Measurements from ENCODE around the gene EIF4B. TPM values are rescaled to one million over a fixed set of nuclear protein-coding genes. Genes with fewer than 3 reads are reported as not detected.
"Not testable (repeated sequence)": the region's sequence is repeated elsewhere in the genome, so short reads cannot be mapped to it uniquely, and the experiment has no call there.

EIF4B gene
- total RNA-seq, 1 donor from 2014 or later: 473 TPM

GRCh38 chr12:53007343-53007742 lies 1.1 kb downstream of the EIF4B start:
- H3K27me3 Mint-ChIP-seq (ENCODE audit: insufficient read depth): peaks cover 2% of the 10 kb centered on the region
- DNase-seq (ENCODE audit: low spot score): no peak
- H3K4me1 Mint-ChIP-seq (ENCODE audit: low read depth): peaks cover 44% of the 10 kb centered on the region
- peaks cover 28% of the 10 kb centered on the region for H3K36me3 Mint-ChIP-seq (ENCODE audit: low read depth)
- peak overlapping the region; percentile 95 for H3K4me3 Mint-ChIP-seq
- no peaks in the 10 kb centered on the region for H3K9me3 Mint-ChIP-seq
- intact Hi-C loops (cut with micrococcal nuclease): loop anchor here (2.0 to 10.0 kb wide), 5 partner anchors 200 to 1183 kb away; partner anchors contain the start of genes ATP5MC2, CISTR and ITGB7
- peak overlapping the region; percentile 97 for H3K27ac Mint-ChIP-seq

DNA sequence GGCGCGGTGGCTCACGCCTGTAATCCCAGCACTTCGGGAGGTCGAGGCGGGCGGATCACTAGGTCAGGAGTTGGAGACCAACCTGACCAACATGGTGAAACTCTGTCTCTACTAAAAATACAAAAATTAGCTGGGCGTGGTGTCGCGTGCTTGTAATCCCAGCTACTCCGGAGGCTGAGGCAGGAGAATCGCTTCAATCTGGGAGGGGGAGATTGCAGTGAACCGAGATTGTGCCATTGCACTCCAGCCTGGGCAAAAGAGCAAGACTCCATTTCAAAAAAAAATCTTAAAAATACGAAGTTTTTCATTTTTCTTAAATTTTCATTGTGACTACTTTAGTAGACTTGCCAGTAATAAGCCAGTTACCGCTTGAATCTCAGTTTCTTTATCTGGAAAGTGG lies 2.5 kb downstream of the EIF4B start:
- H3K27me3 Mint-ChIP-seq (ENCODE audit: insufficient read depth); H3K9me3 Mint-ChIP-seq; DNase-seq (ENCODE audit: low spot score): not testable (repeated sequence)
- H3K4me1 Mint-ChIP-seq (ENCODE audit: low read depth): peaks cover 44% of the 10 kb centered on the region
- peak overlapping the region; percentile 68 for H3K27ac Mint-ChIP-seq
- H3K4me3 Mint-ChIP-seq: peak overlapping the region; percentile 95
- H3K36me3 Mint-ChIP-seq (ENCODE audit: low read depth): peaks cover 31% of the 10 kb centered on the region
- intact Hi-C loops (cut with micrococcal nuclease): loop anchor here (5.0 to 10.0 kb wide), 4 partner anchors 199 to 1184 kb away; partner anchors contain the start of genes CISTR and ITGB7

DNA sequence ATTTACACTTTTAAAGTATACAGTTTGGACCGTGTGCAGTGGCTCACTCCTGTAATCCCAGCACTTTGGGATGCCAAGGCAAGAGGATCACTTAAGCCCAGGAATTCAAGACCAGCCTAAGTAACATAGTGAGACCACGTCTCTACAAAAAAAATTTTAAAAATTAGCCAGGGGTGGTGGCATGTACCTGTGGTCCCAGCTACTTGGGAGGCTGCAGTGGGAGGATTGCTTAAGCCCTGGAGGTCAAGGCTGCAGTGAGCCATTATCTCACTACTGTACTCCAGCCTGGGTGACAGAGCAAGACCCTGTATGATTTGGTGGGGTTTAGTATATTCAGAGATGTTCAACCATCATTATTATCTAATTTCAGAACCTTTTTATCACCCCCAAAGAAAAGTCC lies 4.7 kb downstream of the EIF4B start:
- H3K9me3 Mint-ChIP-seq: no peaks in the 10 kb centered on the region
- intact Hi-C loops (cut with micrococcal nuclease): loop anchor here (2.0 kb wide), 1 partner anchor 16 kb away; no protein-coding TSS in a partner anchor
- peaks cover 38% of the 10 kb centered on the region for H3K36me3 Mint-ChIP-seq (ENCODE audit: low read depth)
- H3K4me3 Mint-ChIP-seq: no peak overlapping the region
- peaks cover 49% of the 10 kb centered on the region for H3K4me1 Mint-ChIP-seq (ENCODE audit: low read depth)
- no peaks in the 10 kb centered on the region for H3K27me3 Mint-ChIP-seq (ENCODE audit: insufficient read depth)
- no peak overlapping the region for H3K27ac Mint-ChIP-seq
- no peak for DNase-seq (ENCODE audit: low spot score)

GRCh38 chr12:53011889-53012288 lies 5.6 kb downstream of the EIF4B start:
- no peak overlapping the region for H3K27ac Mint-ChIP-seq
- intact Hi-C loops (cut with micrococcal nuclease): loop anchor here (2.0 kb wide), 1 partner anchor 15 kb away; no protein-coding TSS in a partner anchor

GRCh38 chr12:53012928-53013327 lies 6.7 kb downstream of the EIF4B start:
- peaks cover 42% of the 10 kb centered on the region for H3K36me3 Mint-ChIP-seq (ENCODE audit: low read depth)
- DNase-seq (ENCODE audit: low spot score): no peak
- intact Hi-C loops (cut with micrococcal nuclease): no loop called here
- no peaks in the 10 kb centered on the region for H3K9me3 Mint-ChIP-seq
- H3K4me1 Mint-ChIP-seq (ENCODE audit: low read depth): peaks cover 42% of the 10 kb centered on the region
- H3K27ac Mint-ChIP-seq: no peak overlapping the region
- no peaks in the 10 kb centered on the region for H3K27me3 Mint-ChIP-seq (ENCODE audit: insufficient read depth)
- no peak overlapping the region for H3K4me3 Mint-ChIP-seq

More at GRCh38 chr12:53011889-53012288, 5.6 kb downstream of the EIF4B start:
- no peaks in the 10 kb centered on the region for H3K9me3 Mint-ChIP-seq
- H3K4me1 Mint-ChIP-seq (ENCODE audit: low read depth): peaks cover 51% of the 10 kb centered on the region
- peaks cover 42% of the 10 kb centered on the region for H3K36me3 Mint-ChIP-seq (ENCODE audit: low read depth)
- no peak for DNase-seq (ENCODE audit: low spot score)
- no peak overlapping the region for H3K4me3 Mint-ChIP-seq
- H3K27me3 Mint-ChIP-seq (ENCODE audit: insufficient read depth): no peaks in the 10 kb centered on the region

DNA sequence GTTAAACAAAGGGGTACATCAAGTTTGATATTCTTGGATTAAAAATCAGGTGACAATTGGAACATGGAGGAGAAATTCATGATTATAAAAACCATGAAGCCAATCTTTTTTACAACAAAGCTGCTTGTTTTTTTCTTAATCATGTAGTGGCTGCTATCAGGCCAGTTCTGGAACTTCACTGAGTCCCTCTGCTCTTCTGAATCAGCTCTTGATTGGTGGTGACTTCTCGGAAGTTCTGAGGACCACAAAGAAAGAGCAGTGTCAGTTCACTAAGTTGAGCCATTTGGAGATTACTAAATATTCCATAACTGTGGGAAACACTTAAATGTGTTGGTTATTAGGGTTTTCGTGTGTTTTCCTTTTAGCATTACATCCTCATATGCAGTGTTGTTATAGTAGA lies 8.5 kb downstream of the EIF4B start:
- no peak overlapping the region for H3K4me3 Mint-ChIP-seq
- H3K4me1 Mint-ChIP-seq (ENCODE audit: low read depth): peaks cover 36% of the 10 kb centered on the region
- peaks cover 44% of the 10 kb centered on the region for H3K36me3 Mint-ChIP-seq (ENCODE audit: low read depth)
- H3K9me3 Mint-ChIP-seq: no peaks in the 10 kb centered on the region
- DNase-seq (ENCODE audit: low spot score): no peak
- intact Hi-C loops (cut with micrococcal nuclease): no loop called here
- H3K27ac Mint-ChIP-seq: peak overlapping the region; percentile 1
- H3K27me3 Mint-ChIP-seq (ENCODE audit: insufficient read depth): no peaks in the 10 kb centered on the region

DNA sequence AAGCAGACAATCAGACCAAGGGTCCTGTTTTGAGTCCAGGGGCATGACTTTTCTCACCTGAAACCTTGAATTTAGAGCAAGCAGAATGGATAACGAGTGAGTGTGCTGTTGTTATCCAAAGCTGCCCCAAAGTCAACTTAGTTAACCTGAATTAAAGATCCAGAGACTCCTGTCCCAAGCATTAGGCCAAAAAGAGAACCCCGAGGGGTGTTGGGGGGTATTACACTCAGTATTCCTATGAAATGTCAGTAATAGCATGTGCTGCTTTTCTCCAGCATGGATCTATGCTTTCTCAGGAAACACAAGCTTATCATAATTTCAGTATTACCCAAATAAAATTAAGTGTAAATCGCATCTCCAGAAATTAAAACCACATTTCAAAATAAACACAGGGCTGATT lies 19.0 kb downstream of the EIF4B start:
- Mint-ChIP-seq H3K27ac (no peak overlapping the region), H3K4me3 (no peak overlapping the region), H3K4me1 (ENCODE audit: low read depth) (peaks cover 8% of the 10 kb centered on the region), H3K36me3 (ENCODE audit: low read depth) (peaks cover 38% of the 10 kb centered on the region), H3K27me3 (ENCODE audit: insufficient read depth) (no peaks in the 10 kb centered on the region), H3K9me3 (no peaks in the 10 kb centered on the region)
- intact Hi-C loops (cut with micrococcal nuclease): no loop called here
- DNase-seq (ENCODE audit: low spot score): no peak

GRCh38 chr12:53027014-53027413 lies 20.8 kb downstream of the EIF4B start:
- intact Hi-C loops (cut with micrococcal nuclease): loop anchor here (2.0 kb wide), 1 partner anchor 16 kb away; no protein-coding TSS in a partner anchor
- peaks cover 40% of the 10 kb centered on the region for H3K36me3 Mint-ChIP-seq (ENCODE audit: low read depth)
- H3K4me3 Mint-ChIP-seq; H3K9me3 Mint-ChIP-seq; H3K4me1 Mint-ChIP-seq (ENCODE audit: low read depth); DNase-seq (ENCODE audit: low spot score); H3K27me3 Mint-ChIP-seq (ENCODE audit: insufficient read depth); H3K27ac Mint-ChIP-seq: not testable (repeated sequence)

- intact Hi-C loops (cut with micrococcal nuclease): no loop called here
- Mint-ChIP-seq H3K36me3 (ENCODE audit: low read depth) (peaks cover 43% of the 10 kb centered on the region), H3K4me1 (ENCODE audit: low read depth) (peaks cover 13% of the 10 kb centered on the region), H3K27ac (no peak overlapping the region), H3K4me3 (no peak overlapping the region), H3K27me3 (ENCODE audit: insufficient read depth) (no peaks in the 10 kb centered on the region), H3K9me3 (no peaks in the 10 kb centered on the region)
- no peak for DNase-seq (ENCODE audit: low spot score)
Observed at GRCh38 chr12:53031616-53032015, 25.4 kb downstream of the EIF4B start.

DNA sequence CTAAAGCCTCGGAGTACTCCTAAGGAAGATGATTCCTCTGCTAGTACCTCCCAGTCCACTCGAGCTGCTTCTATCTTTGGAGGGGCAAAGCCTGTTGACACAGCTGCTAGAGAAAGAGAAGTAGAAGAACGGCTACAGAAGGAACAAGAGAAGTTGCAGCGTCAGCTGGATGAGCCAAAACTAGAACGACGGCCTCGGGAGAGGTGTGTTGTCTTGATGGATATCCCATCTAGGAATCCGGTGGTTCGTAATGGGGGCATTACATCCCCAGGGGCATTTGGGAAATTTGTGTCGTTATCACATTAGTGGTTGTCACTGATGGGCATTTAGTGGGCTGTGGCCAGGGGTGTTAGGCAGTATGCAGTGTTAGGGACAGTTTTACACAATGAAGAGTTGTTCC lies 27.6 kb downstream of the EIF4B start:
- not testable (repeated sequence) for H3K4me3 Mint-ChIP-seq; H3K27me3 Mint-ChIP-seq (ENCODE audit: insufficient read depth); DNase-seq (ENCODE audit: low spot score); H3K27ac Mint-ChIP-seq; H3K9me3 Mint-ChIP-seq
- Mint-ChIP-seq H3K36me3 (ENCODE audit: low read depth) (peaks cover 51% of the 10 kb centered on the region), H3K4me1 (ENCODE audit: low read depth) (peaks cover 25% of the 10 kb centered on the region)
- intact Hi-C loops (cut with micrococcal nuclease): loop anchor here (2.0 kb wide), 1 partner anchor 13 kb away; no protein-coding TSS in a partner anchor

- H3K36me3 Mint-ChIP-seq (ENCODE audit: low read depth): peaks cover 56% of the 10 kb centered on the region
- H3K4me1 Mint-ChIP-seq (ENCODE audit: low read depth): peaks cover 30% of the 10 kb centered on the region
- H3K9me3 Mint-ChIP-seq: no peaks in the 10 kb centered on the region
- no peak overlapping the region for H3K4me3 Mint-ChIP-seq
- DNase-seq (ENCODE audit: low spot score): no peak
- intact Hi-C loops (cut with micrococcal nuclease): loop anchor here (2.0 kb wide), 1 partner anchor 14 kb away; no protein-coding TSS in a partner anchor
- no peaks in the 10 kb centered on the region for H3K27me3 Mint-ChIP-seq (ENCODE audit: insufficient read depth)
- H3K27ac Mint-ChIP-seq: peak overlapping the region; percentile 56
Observed at GRCh38 chr12:53034459-53034858, 28.2 kb downstream of the EIF4B start.

GRCh38 chr12:53036802-53037201 lies 30.5 kb downstream of the EIF4B start:
- Mint-ChIP-seq H3K27me3 (ENCODE audit: insufficient read depth) (no peaks in the 10 kb centered on the region), H3K27ac (no peak overlapping the region), H3K4me3 (no peak overlapping the region), H3K9me3 (no peaks in the 10 kb centered on the region), H3K36me3 (ENCODE audit: low read depth) (peaks cover 52% of the 10 kb centered on the region), H3K4me1 (ENCODE audit: low read depth) (peaks cover 30% of the 10 kb centered on the region)
- intact Hi-C loops (cut with micrococcal nuclease): no loop called here
- no peak for DNase-seq (ENCODE audit: low spot score)

- Mint-ChIP-seq H3K27ac (peak overlapping the region; percentile 12), H3K4me3 (no peak overlapping the region), H3K27me3 (ENCODE audit: insufficient read depth) (no peaks in the 10 kb centered on the region), H3K36me3 (ENCODE audit: low read depth) (peaks cover 51% of the 10 kb centered on the region), H3K4me1 (ENCODE audit: low read depth) (peaks cover 24% of the 10 kb centered on the region), H3K9me3 (no peaks in the 10 kb centered on the region)
- intact Hi-C loops (cut with micrococcal nuclease): loop anchor here (10.0 kb wide), 1 partner anchor 415 kb away; the partner anchor contains the start of gene PCBP2
- DNase-seq (ENCODE audit: low spot score): no peak
Observed at GRCh38 chr12:53039851-53040250, 33.6 kb downstream of the EIF4B start.

All from activated T-helper 1 cell treated with anti-CD3 and anti-CD28 coated beads, Interleukin-12 subunit alpha, Interleukin-12 subunit beta, Interleukin-2, Interleukin-4 antibody, amounts not matched to agents 30 ng/mL and 10 ng/mL and 1 ng/mL, durations not matched to agents 14 hours and 24 hours and 36 hours (primary cell).